Astrocyte (in vitro differentiated cells and primary cell): Measurements from ENCODE around the gene SMO. TPM values are rescaled to one million over a fixed set of nuclear protein-coding genes. Genes with fewer than 3 reads are reported as not detected.

Experiments
- DNase-seq: peaks from one replicate; pipeline ENCODE4 v3.0.0-alpha.2; 2010; ENCODE audit warnings: low read depth
- FAIRE-seq: peaks from 2 replicates; lab custom pipeline; 2011; peaks lifted over from hg19 to GRCh38; lab: Jason Lieb, UNC
- H2AFZ ChIP-seq: 2 replicates; pipeline ENCODE4 v1.6.0; 2012; ENCODE audit warnings: low read depth, low read length, inconsistent platforms
- H3K27ac ChIP-seq: 2 replicates; pipeline ENCODE4 v1.5.1; 2011; ENCODE audit warnings: low read depth, low read length, inconsistent platforms
- H3K27me3 ChIP-seq: 2 replicates; pipeline ENCODE4 v1.6.0; 2011; ENCODE audit warnings: low read length, inconsistent platforms; ENCODE audit not compliant: insufficient read depth
- H3K36me3 ChIP-seq: 2 replicates; pipeline ENCODE4 v1.5.1; 2011; ENCODE audit warnings: low read length, inconsistent platforms; ENCODE audit not compliant: insufficient read depth
- H3K4me1 ChIP-seq: 2 replicates; pipeline ENCODE4 v1.5.1; 2011; ENCODE audit warnings: low read length, inconsistent platforms; ENCODE audit not compliant: insufficient read depth
- H3K4me2 ChIP-seq: 2 replicates; pipeline ENCODE4 v1.6.0; 2012; ENCODE audit warnings: low read length, inconsistent platforms
- H3K4me3 ChIP-seq: 2 replicates; pipeline ENCODE4 v1.5.1; 2011; ENCODE audit warnings: low read depth, mild to moderate bottlenecking, low read length, inconsistent platforms; ENCODE audit not compliant: insufficient read depth
- H3K79me2 ChIP-seq: 2 replicates; pipeline ENCODE4 v1.6.0; 2012; ENCODE audit warnings: mild to moderate bottlenecking, low read length, inconsistent platforms; ENCODE audit not compliant: insufficient read depth
- H3K9ac ChIP-seq: 2 replicates; pipeline ENCODE4 v1.6.0; 2012; ENCODE audit warnings: mild to moderate bottlenecking, low read length, inconsistent platforms
- H3K9me3 ChIP-seq: 2 replicates; pipeline ENCODE4 v1.5.1; 2012; ENCODE audit warnings: low read depth, mild to moderate bottlenecking, low read length, inconsistent platforms; ENCODE audit not compliant: insufficient read depth
- H4K20me1 ChIP-seq: 2 replicates; pipeline ENCODE4 v1.6.0; 2012; ENCODE audit warnings: low read length, inconsistent platforms; ENCODE audit not compliant: insufficient read depth
- H3K27ac Mint-ChIP-seq: one replicate; pipeline ENCODE4 v1.8.0; 2021; ENCODE audit warnings: mild to moderate bottlenecking, mixed read lengths; ENCODE audit not compliant: unreplicated experiment
- H3K27me3 Mint-ChIP-seq: one replicate; pipeline ENCODE4 v1.8.0; 2021; ENCODE audit warnings: low read depth, mixed read lengths; ENCODE audit not compliant: unreplicated experiment
- H3K36me3 Mint-ChIP-seq: one replicate; pipeline ENCODE4 v1.8.0; 2021; ENCODE audit warnings: low read depth, mixed read lengths; ENCODE audit not compliant: unreplicated experiment
- H3K4me1 Mint-ChIP-seq: one replicate; pipeline ENCODE4 v1.8.0; 2021; ENCODE audit warnings: low read depth, mixed read lengths; ENCODE audit not compliant: unreplicated experiment
- H3K4me3 Mint-ChIP-seq: one replicate; pipeline ENCODE4 v1.8.0; 2021; ENCODE audit warnings: mild to moderate bottlenecking, moderate library complexity, mixed read lengths; ENCODE audit not compliant: unreplicated experiment
- H3K9me3 Mint-ChIP-seq: one replicate; pipeline ENCODE4 v1.8.0; 2021; ENCODE audit warnings: mild to moderate bottlenecking, mixed read lengths; ENCODE audit not compliant: unreplicated experiment
- CTCF ChIP-seq: IDR thresholded peaks from 2 replicates; pipeline ENCODE4 v1.5.1; 2011; ENCODE audit warnings: low read depth, mild to moderate bottlenecking, inconsistent platforms, low read length, moderate library complexity; ENCODE audit not compliant: insufficient read depth
- EZH2 ChIP-seq: IDR thresholded peaks from 2 replicates; pipeline ENCODE4 v1.6.1; 2012; ENCODE audit warnings: mild to moderate bottlenecking, low read length, inconsistent platforms; ENCODE audit not compliant: insufficient read depth
- total RNA-seq: library from RNA; stranded (reverse); gene quantifications from 2 replicates; pipeline ENCODE4 v1.2.1, GENCODE V29; 2021

SMO gene
- total RNA-seq, 1 donor from 2014 or later, result 20.0 TPM

DNA sequence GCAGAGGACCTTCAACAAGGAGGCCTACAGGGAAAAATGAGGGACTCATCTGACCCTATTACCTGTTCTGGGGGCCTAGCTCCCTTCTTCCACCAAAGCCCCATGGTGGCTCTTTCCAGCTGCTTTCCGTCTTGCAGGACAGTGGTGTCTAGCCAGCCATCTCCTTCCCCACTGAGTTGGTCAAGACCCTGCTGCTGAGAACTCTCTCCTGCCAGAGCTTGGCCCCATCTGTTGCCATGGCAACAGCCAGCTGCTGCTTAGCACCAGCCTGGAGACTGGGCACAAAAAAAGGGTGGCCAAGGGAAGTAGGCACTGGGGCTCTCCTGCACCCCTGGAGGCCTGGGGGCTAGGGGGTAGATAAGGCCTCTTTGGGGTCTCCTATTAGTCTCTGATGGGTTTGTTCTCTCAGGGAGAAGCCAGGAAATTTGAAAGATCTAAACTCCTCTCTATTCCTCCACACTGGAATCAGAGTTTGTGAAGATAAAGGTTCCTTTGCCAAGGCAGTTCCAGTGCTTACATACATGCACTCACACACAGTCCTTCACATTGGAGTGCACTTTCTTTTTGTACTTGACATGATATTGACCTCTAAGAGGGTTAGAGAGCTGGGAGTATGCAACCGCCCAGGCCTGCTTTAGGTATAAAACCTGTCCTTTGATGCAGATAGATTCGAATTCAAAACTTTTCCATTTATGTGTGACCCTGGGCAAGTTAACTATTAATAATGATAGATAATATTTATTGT is 28.1 kb upstream of the SMO start:
- H3K27ac Mint-ChIP-seq, result no peak overlapping the region
- H3K4me1 Mint-ChIP-seq, result no peaks in the 10 kb centered on the region
- no peak overlapping the region for H3K4me3 Mint-ChIP-seq
- peaks cover 4% of the 10 kb centered on the region for H3K27me3 ChIP-seq
- H3K36me3 ChIP-seq, result no peaks in the 10 kb centered on the region
- no peaks in the 10 kb centered on the region for H3K79me2 ChIP-seq
- no peaks in the 10 kb centered on the region for H3K4me1 ChIP-seq
- no peaks in the 10 kb centered on the region for H3K27me3 Mint-ChIP-seq
- TF ChIP-seq EZH2 (no peak), CTCF (no peak)
- peaks cover 2% of the 10 kb centered on the region for H3K9me3 Mint-ChIP-seq
- no peak for FAIRE-seq
- no peak overlapping the region for H3K9ac ChIP-seq
- H4K20me1 ChIP-seq, result no peaks in the 10 kb centered on the region
- no peak overlapping the region for H3K4me2 ChIP-seq
- H3K27ac ChIP-seq, result no peak overlapping the region
- H3K36me3 Mint-ChIP-seq, result no peaks in the 10 kb centered on the region
- H3K4me3 ChIP-seq, result no peak overlapping the region
- DNase-seq, result no peak
- no peaks in the 10 kb centered on the region for H3K9me3 ChIP-seq
- H2AFZ ChIP-seq, result no peak overlapping the region

GRCh38 chr7:129161524-129162225 is 26.8 kb upstream of the SMO start:
- Mint-ChIP-seq H3K9me3 (peaks cover 2% of the 10 kb centered on the region), H3K27ac (no peak overlapping the region), H3K36me3 (no peaks in the 10 kb centered on the region), H3K4me1 (no peaks in the 10 kb centered on the region), H3K4me3 (no peak overlapping the region), H3K27me3 (peaks cover 1% of the 10 kb centered on the region)
- Histone ChIP-seq H3K27ac (no peak overlapping the region), H4K20me1 (no peaks in the 10 kb centered on the region), H3K27me3 (peaks cover 4% of the 10 kb centered on the region), H3K4me3 (no peak overlapping the region), H3K36me3 (no peaks in the 10 kb centered on the region), H3K4me2 (no peak overlapping the region), H2AFZ (no peak overlapping the region), H3K9me3 (no peaks in the 10 kb centered on the region), H3K9ac (no peak overlapping the region), H3K79me2 (no peaks in the 10 kb centered on the region), H3K4me1 (no peaks in the 10 kb centered on the region)
- FAIRE-seq (no peak), DNase-seq (no peak)
- TF ChIP-seq EZH2 (no peak), CTCF (no peak)

GRCh38 chr7:129162732-129163131 is 25.7 kb upstream of the SMO start:
- Histone ChIP-seq H4K20me1 (no peaks in the 10 kb centered on the region), H3K4me1 (no peaks in the 10 kb centered on the region), H3K27ac (no peak overlapping the region), H3K9ac (no peak overlapping the region), H3K79me2 (no peaks in the 10 kb centered on the region), H3K9me3 (no peaks in the 10 kb centered on the region), H2AFZ (no peak overlapping the region), H3K36me3 (no peaks in the 10 kb centered on the region), H3K27me3 (peaks cover 1% of the 10 kb centered on the region), H3K4me2 (no peak overlapping the region), H3K4me3 (no peak overlapping the region)
- H3K27me3 Mint-ChIP-seq, result peaks cover 10% of the 10 kb centered on the region
- no peak for FAIRE-seq
- no peak overlapping the region for H3K27ac Mint-ChIP-seq
- H3K4me3 Mint-ChIP-seq, result no peak overlapping the region
- no peak for DNase-seq
- no peaks in the 10 kb centered on the region for H3K36me3 Mint-ChIP-seq
- TF ChIP-seq EZH2 (no peak), CTCF (no peak)
- H3K4me1 Mint-ChIP-seq, result no peaks in the 10 kb centered on the region
- H3K9me3 Mint-ChIP-seq, result peaks cover 2% of the 10 kb centered on the region
